ENCODE results near the gene PCDHA5.
A peak's percentile ranks its signal among the peaks of the same experiment; 100 is the strongest.

Gene PCDHA5

DNA sequence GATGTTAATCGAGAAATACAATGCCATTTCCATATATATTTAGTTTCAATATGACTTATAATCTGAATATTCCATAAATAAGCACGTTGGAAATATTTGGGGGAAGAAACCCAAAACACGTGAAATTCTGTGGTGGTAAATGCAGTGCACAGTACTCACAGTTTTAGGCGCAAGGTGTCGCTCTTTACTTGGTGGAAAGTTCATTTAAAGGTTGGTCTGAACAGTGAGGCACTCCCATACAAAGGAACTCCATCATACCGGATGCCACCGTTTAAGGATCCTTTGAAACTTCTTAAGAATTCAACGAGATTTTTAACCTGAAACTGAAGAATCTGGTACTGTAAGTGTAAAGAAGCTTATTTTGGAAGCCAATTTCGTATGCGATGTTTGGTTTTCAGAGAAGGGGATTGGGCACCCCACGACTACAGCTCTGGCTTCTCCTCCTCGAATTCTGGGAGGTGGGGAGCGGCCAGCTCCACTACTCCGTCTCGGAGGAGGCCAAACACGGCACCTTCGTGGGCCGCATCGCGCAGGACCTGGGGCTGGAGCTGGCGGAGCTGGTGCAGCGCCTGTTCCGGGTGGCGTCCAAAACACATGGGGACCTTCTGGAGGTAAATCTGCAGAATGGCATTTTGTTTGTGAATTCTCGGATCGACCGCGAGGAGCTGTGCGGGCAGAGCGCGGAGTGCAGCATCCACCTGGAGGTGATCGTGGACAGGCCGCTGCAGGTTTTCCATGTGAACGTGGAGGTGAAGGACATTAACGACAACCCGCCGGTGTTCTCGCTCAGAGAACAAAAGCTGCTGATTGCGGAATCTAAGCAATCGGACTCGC is 47.5 kb downstream of the PCDHA5 start, which contains the start of gene PCDHA11:
PCDHA11 (plus strand) TSS at position 237 of the 834 bp plus-strand sequence; CDS start at position 384, 147 bp downstream.
- peak within 1 kb of the TSS; percentile 75 for H3K4me3 ChIP-seq (ENCODE audit: low read depth, low read length)
- no peak within 1 kb of the TSS for H3K4ac ChIP-seq (ENCODE audit: low read depth, low read length)
- no CpG with 5 or more reads among the region's 41 CpGs for WGBS (ENCODE audit: extremely low coverage, insufficient coverage, insufficient read length)
- H3K18ac ChIP-seq (ENCODE audit: low read length) = no peak within 1 kb of the TSS
- no peaks in the 10 kb centered on the region for H3K79me1 ChIP-seq (ENCODE audit: low read length)
- no peak within 1 kb of the TSS for H2BK12ac ChIP-seq (ENCODE audit: low read length)
- no peak within 1 kb of the TSS for H3K27ac ChIP-seq (ENCODE audit: low read depth, low read length)
- H3K9me3 ChIP-seq (ENCODE audit: insufficient read depth, low read depth, low read length) = peaks cover 8% of the 10 kb centered on the region
- peak within 1 kb of the TSS; percentile 72 for H3K4me2 ChIP-seq (ENCODE audit: low read length)
- no peak within 1 kb of the TSS for H2BK5ac ChIP-seq (ENCODE audit: low read depth, low read length, poor library complexity)
- no peak within 1 kb of the TSS for H2AK5ac ChIP-seq (ENCODE audit: low read length)
- no peak within 1 kb of the TSS for H3K23ac ChIP-seq (ENCODE audit: low read length)
- no peak within 1 kb of the TSS for H2AFZ ChIP-seq (ENCODE audit: insufficient read depth, low read length, poor library complexity)
- no peak for DNase-seq
- H3K14ac ChIP-seq (ENCODE audit: low read length) = peak within 1 kb of the TSS; percentile 40
- peak within 1 kb of the TSS; percentile 35 for H4K91ac ChIP-seq (ENCODE audit: low read depth, low read length)
- H3K79me2 ChIP-seq (ENCODE audit: control insufficient read depth, insufficient read depth, low read length, poor library complexity) = no peaks in the 10 kb centered on the region
- H2BK120ac ChIP-seq (ENCODE audit: insufficient read depth, low read length, poor library complexity) = no peak within 1 kb of the TSS
- no peaks in the 10 kb centered on the region for H3K4me1 ChIP-seq (ENCODE audit: control insufficient read depth in 1 of 2, insufficient read depth in 2 of 2, low read length in 2 of 2)
- peaks cover 13 to 15% of the 10 kb centered on the region in 2 experiments for H3K36me3 ChIP-seq (ENCODE audit: control insufficient read depth in 1 of 2, insufficient read depth in 2 of 2, low read length in 2 of 2)
- peak within 1 kb of the TSS; percentile 58 for H4K8ac ChIP-seq (ENCODE audit: low read depth, low read length)
- peak within 1 kb of the TSS; percentile 70 for H4K12ac ChIP-seq (ENCODE audit: low read depth, low read length)
- peak within 1 kb of the TSS; percentile 60 for H3K9ac ChIP-seq (ENCODE audit: low read length)
- H3K27me3 ChIP-seq (ENCODE audit: insufficient read depth, low read length) = no peaks in the 10 kb centered on the region

- H4K12ac ChIP-seq (ENCODE audit: low read depth, low read length) = peak overlapping the region; percentile 70
- no peak overlapping the region for H3K27ac ChIP-seq (ENCODE audit: low read depth, low read length)
- H2AK5ac ChIP-seq (ENCODE audit: low read length) = no peak overlapping the region
- H2BK12ac ChIP-seq (ENCODE audit: low read length) = no peak overlapping the region
- peaks cover 8% of the 10 kb centered on the region for H3K9me3 ChIP-seq (ENCODE audit: insufficient read depth, low read depth, low read length)
- peak overlapping the region; percentile 72 for H3K4me2 ChIP-seq (ENCODE audit: low read length)
- H3K9ac ChIP-seq (ENCODE audit: low read length) = no peak overlapping the region
- H3K36me3 ChIP-seq (ENCODE audit: control insufficient read depth in 1 of 2, insufficient read depth in 2 of 2, low read length in 2 of 2) = peaks cover 13 to 15% of the 10 kb centered on the region in 2 experiments
- H3K18ac ChIP-seq (ENCODE audit: low read length) = no peak overlapping the region
- no peaks in the 10 kb centered on the region for H3K27me3 ChIP-seq (ENCODE audit: insufficient read depth, low read length)
- H3K79me2 ChIP-seq (ENCODE audit: control insufficient read depth, insufficient read depth, low read length, poor library complexity) = no peaks in the 10 kb centered on the region
- H4K91ac ChIP-seq (ENCODE audit: low read depth, low read length) = no peak overlapping the region
- no peak overlapping the region for H4K8ac ChIP-seq (ENCODE audit: low read depth, low read length)
- no peak for DNase-seq
- H2AFZ ChIP-seq (ENCODE audit: insufficient read depth, low read length, poor library complexity) = no peak overlapping the region
- H3K79me1 ChIP-seq (ENCODE audit: low read length) = no peaks in the 10 kb centered on the region
- H3K14ac ChIP-seq (ENCODE audit: low read length) = no peak overlapping the region
- H2BK5ac ChIP-seq (ENCODE audit: low read depth, low read length, poor library complexity) = no peak overlapping the region
- no peaks in the 10 kb centered on the region for H3K4me1 ChIP-seq (ENCODE audit: control insufficient read depth in 1 of 2, insufficient read depth in 2 of 2, low read length in 2 of 2)
- no peak overlapping the region for H3K4ac ChIP-seq (ENCODE audit: low read depth, low read length)
- H3K4me3 ChIP-seq (ENCODE audit: low read depth, low read length) = peak overlapping the region; percentile 75
- no peak overlapping the region for H2BK120ac ChIP-seq (ENCODE audit: insufficient read depth, low read length, poor library complexity)
- WGBS (ENCODE audit: extremely low coverage, insufficient coverage, insufficient read length) = no CpG with 5 or more reads among the region's 5 CpGs
- no peak overlapping the region for H3K23ac ChIP-seq (ENCODE audit: low read length)
Observed at GRCh38 chr5:140869555-140869886, 48.1 kb downstream of the PCDHA5 start.

DNA sequence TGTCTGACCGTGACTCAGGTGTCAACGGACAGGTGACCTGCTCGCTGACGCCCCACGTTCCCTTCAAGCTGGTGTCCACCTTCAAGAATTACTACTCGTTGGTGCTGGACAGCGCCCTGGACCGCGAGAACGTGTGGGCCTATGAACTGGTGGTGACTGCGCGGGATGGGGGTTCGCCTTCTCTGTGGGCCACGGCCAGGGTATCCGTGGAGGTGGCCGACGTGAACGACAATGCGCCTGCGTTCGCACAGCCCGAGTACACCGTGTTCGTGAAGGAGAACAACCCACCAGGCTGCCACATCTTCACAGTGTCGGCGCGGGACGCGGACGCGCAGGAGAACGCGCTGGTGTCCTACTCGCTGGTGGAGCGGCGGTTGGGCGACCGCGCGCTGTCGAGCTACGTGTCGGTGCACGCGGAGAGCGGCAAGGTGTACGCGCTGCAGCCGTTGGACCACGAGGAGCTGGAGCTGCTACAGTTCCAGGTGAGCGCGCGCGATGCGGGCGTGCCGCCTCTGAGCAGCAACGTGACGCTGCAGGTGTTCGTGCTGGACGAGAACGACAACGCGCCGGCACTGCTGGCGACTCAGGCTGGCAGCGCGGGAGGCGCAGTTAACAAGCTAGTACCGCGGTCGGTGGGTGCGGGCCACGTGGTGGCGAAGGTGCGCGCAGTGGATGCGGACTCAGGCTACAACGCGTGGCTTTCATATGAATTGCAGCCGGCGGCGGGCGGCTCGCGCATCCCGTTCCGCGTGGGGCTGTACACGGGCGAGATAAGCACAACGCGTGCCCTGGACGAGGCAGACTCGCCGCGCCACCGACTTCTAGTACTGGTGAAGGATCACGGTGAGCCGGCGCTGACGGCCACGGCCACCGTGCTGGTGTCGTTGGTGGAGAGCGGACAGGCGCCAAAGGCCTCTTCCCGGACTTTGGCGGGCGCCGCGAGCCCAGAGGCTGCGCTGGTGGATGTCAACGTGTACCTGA is 49.1 kb downstream of the PCDHA5 start:
- no peak overlapping the region for H3K14ac ChIP-seq (ENCODE audit: low read length)
- H3K4ac ChIP-seq (ENCODE audit: low read depth, low read length) = no peak overlapping the region
- no peak overlapping the region for H4K12ac ChIP-seq (ENCODE audit: low read depth, low read length)
- peaks cover 2% of the 10 kb centered on the region for H3K79me2 ChIP-seq (ENCODE audit: control insufficient read depth, insufficient read depth, low read length, poor library complexity)
- H4K91ac ChIP-seq (ENCODE audit: low read depth, low read length) = no peak overlapping the region
- H2AFZ ChIP-seq (ENCODE audit: insufficient read depth, low read length, poor library complexity) = no peak overlapping the region
- peak overlapping the region; percentile 34 for H3K4me3 ChIP-seq (ENCODE audit: low read depth, low read length)
- H3K9me3 ChIP-seq (ENCODE audit: insufficient read depth, low read depth, low read length) = peaks cover 8% of the 10 kb centered on the region
- no peaks in the 10 kb centered on the region for H3K4me1 ChIP-seq (ENCODE audit: control insufficient read depth in 1 of 2, insufficient read depth in 2 of 2, low read length in 2 of 2)
- no peak overlapping the region for H4K8ac ChIP-seq (ENCODE audit: low read depth, low read length)
- H3K27me3 ChIP-seq (ENCODE audit: insufficient read depth, low read length) = no peaks in the 10 kb centered on the region
- no peak overlapping the region for H3K23ac ChIP-seq (ENCODE audit: low read length)
- H2BK5ac ChIP-seq (ENCODE audit: low read depth, low read length, poor library complexity) = no peak overlapping the region
- H3K36me3 ChIP-seq (ENCODE audit: control insufficient read depth in 1 of 2, insufficient read depth in 2 of 2, low read length in 2 of 2) = peaks cover 13 to 15% of the 10 kb centered on the region in 2 experiments
- H3K27ac ChIP-seq (ENCODE audit: low read depth, low read length) = no peak overlapping the region
- H2BK120ac ChIP-seq (ENCODE audit: insufficient read depth, low read length, poor library complexity) = no peak overlapping the region
- no peak overlapping the region for H3K4me2 ChIP-seq (ENCODE audit: low read length)
- no CpG with 5 or more reads among the region's 114 CpGs for WGBS (ENCODE audit: extremely low coverage, insufficient coverage, insufficient read length)
- no peak overlapping the region for H2BK12ac ChIP-seq (ENCODE audit: low read length)
- H2AK5ac ChIP-seq (ENCODE audit: low read length) = no peak overlapping the region
- DNase-seq = no peak
- no peak overlapping the region for H3K9ac ChIP-seq (ENCODE audit: low read length)
- no peak overlapping the region for H3K18ac ChIP-seq (ENCODE audit: low read length)
- H3K79me1 ChIP-seq (ENCODE audit: low read length) = no peaks in the 10 kb centered on the region

All from trophoblast cell (in vitro differentiated cells and primary cell).